Measurements from ENCODE around the gene RPS21. TPM values are rescaled to one million over a fixed set of nuclear protein-coding genes. Genes with fewer than 3 reads are reported as not detected.

Gene RPS21
- total RNA-seq, 2 experiments from 2014 or later: 3,015 to 3,210 TPM

DNA sequence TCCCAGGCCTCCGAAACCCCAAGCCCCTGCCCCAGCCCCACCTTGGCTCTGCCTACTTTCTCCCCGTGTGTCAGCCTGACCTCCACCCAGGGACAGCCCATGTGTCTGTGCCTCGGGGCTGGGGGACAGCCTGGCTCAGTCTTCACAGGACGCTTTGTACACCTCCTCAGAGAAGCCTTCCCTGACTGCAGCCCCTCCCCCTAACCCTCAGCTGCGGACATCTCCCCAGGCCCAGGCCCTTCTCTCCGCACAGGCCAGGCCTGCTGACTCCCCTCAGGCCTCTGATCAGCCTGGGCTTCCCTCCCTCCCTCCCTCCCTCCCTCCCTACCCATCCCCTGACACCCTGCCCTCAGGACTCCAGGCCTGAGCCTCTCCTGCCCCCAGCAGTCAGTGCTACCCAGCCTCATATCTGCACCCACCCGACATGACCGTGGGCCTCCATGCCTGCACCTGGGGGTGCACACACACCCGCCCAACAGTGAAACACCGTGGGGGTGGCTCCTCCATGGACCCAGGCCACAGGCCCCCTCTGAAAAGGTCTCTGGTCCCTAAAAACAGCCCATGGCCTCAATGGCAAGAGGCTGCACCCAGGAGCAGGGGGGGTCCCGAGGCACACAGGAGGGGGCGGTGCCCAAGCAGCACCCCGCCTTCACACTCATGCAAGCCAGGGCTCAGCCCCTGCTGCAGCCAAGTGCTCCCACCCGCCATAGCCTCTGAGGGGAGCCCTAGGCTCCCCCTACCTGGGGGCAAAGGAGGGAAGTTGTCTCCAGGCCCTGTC, 32.7 kb upstream of the RPS21 start:
- H3K9me3 Mint-ChIP-seq: no peaks in the 10 kb centered on the region
- H3K4me3 Mint-ChIP-seq: no peak overlapping the region
- Histone ChIP-seq H3K9me3 (ENCODE audit: control insufficient read depth in 1 of 2, insufficient read depth in 1 of 2, low read length in 2 of 2) (peaks cover 0 to 6% of the 10 kb centered on the region in 2 experiments), H3K4me1 (ENCODE audit: insufficient read depth, low read length) (no peaks in the 10 kb centered on the region), H3K4me3 (ENCODE audit: low read length) (no peak overlapping the region), H3K27me3 (ENCODE audit: control insufficient read depth in 1 of 2, insufficient read depth in 2 of 2, low read length in 2 of 2) (peaks cover 5 to 8% of the 10 kb centered on the region in 2 experiments), H3K36me3 (ENCODE audit: insufficient read depth, low read length) (no peaks in the 10 kb centered on the region), H3K27ac (ENCODE audit: low read depth in 1 of 2, low read length in 2 of 2) (no peak overlapping the region)
- TF ChIP-seq CTCF (IDR thresholded peaks at IDR 0.05): no peak
- DNase-seq: no peak
- ChIA-PET CTCF (no interaction called here), POLR2A (no interaction called here)
- no peak for ATAC-seq (ENCODE audit: poor library complexity)
- H3K27me3 Mint-ChIP-seq: no peaks in the 10 kb centered on the region
- H3K4me1 Mint-ChIP-seq (ENCODE audit: low read depth): no peaks in the 10 kb centered on the region
- no peaks in the 10 kb centered on the region for H3K36me3 Mint-ChIP-seq (ENCODE audit: low read depth)
- H3K27ac Mint-ChIP-seq: no peak overlapping the region
- intact Hi-C loops (cut with DNase I, micrococcal nuclease): no loop called here

DNA sequence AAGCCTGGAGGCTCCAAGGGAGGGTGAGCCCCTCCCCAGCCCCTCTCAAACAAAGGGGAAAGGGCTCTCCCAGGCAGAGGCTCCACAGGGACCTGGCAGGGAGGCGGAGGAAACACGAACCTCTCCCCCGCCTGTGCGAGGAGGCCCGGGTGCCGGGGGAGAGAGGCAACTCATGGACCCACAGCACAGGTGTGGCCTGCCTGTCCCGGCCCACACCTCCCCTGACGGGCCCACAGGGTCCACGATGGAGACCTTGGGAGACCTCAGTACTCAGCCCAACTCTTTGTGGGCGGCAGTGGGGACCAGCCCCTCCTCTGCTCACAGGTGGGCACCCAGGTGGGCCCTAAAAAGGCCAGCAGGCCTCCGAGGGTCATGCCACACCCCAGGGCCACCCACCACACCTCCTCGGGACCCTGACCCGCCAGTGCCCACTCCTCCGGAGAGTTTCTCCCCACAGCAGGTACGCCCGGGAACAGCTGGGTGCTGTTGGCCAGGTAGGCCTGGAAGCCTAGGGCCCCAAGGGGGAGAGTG, 32.0 kb upstream of the RPS21 start:
- ATAC-seq (ENCODE audit: poor library complexity) (no peak), DNase-seq (no peak)
- no peaks in the 10 kb centered on the region for H3K36me3 Mint-ChIP-seq (ENCODE audit: low read depth)
- intact Hi-C loops (cut with DNase I, micrococcal nuclease): no loop called here
- CTCF ChIA-PET: no interaction called here
- peaks cover 0 to 7% of the 10 kb centered on the region in 2 experiments for H3K9me3 ChIP-seq (ENCODE audit: control insufficient read depth in 1 of 2, insufficient read depth in 1 of 2, low read length in 2 of 2)
- H3K36me3 ChIP-seq (ENCODE audit: insufficient read depth, low read length): no peaks in the 10 kb centered on the region
- H3K4me1 Mint-ChIP-seq (ENCODE audit: low read depth): no peaks in the 10 kb centered on the region
- no peak overlapping the region for H3K4me3 Mint-ChIP-seq
- H3K9me3 Mint-ChIP-seq: no peaks in the 10 kb centered on the region
- POLR2A ChIA-PET: no interaction called here
- H3K4me1 ChIP-seq (ENCODE audit: insufficient read depth, low read length): no peaks in the 10 kb centered on the region
- no peak overlapping the region for H3K27ac ChIP-seq (ENCODE audit: low read depth in 1 of 2, low read length in 2 of 2)
- TF ChIP-seq CTCF (IDR thresholded peaks at IDR 0.05): no peak
- no peak overlapping the region for H3K27ac Mint-ChIP-seq
- H3K27me3 Mint-ChIP-seq: no peaks in the 10 kb centered on the region
- no peak overlapping the region for H3K4me3 ChIP-seq (ENCODE audit: low read length)
- H3K27me3 ChIP-seq (ENCODE audit: control insufficient read depth in 1 of 2, insufficient read depth in 2 of 2, low read length in 2 of 2): peaks cover 5 to 8% of the 10 kb centered on the region in 2 experiments

DNA sequence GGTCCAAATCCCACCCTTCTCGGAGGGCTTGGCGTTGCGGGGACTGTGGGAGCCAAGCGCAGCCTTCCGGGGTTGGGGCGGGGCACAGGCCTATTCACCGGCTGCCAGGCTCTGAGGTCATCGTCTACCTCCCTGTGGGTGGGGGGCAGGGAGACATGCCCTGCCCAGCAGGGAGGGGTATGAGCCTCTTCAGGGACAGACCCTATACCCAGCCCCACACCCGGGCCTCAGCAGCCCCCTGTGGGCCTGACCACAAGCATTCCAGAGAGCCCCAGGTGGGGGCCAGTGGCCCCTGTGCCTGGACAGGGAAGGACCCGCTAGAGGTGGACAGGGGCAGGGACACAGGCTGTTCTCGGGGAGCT, 31.4 kb upstream of the RPS21 start:
- ATAC-seq (ENCODE audit: poor library complexity): no peak
- no peak for TF ChIP-seq CTCF (IDR thresholded peaks at IDR 0.05)
- intact Hi-C loops (cut with DNase I, micrococcal nuclease): no loop called here
- ChIA-PET POLR2A (no interaction called here), CTCF (no interaction called here)
- Mint-ChIP-seq H3K27me3 (no peaks in the 10 kb centered on the region), H3K27ac (no peak overlapping the region), H3K4me3 (no peak overlapping the region), H3K9me3 (no peaks in the 10 kb centered on the region), H3K36me3 (ENCODE audit: low read depth) (no peaks in the 10 kb centered on the region), H3K4me1 (ENCODE audit: low read depth) (no peaks in the 10 kb centered on the region)
- Histone ChIP-seq H3K4me1 (ENCODE audit: insufficient read depth, low read length) (no peaks in the 10 kb centered on the region), H3K4me3 (ENCODE audit: low read length) (no peak overlapping the region), H3K36me3 (ENCODE audit: insufficient read depth, low read length) (no peaks in the 10 kb centered on the region), H3K27ac (ENCODE audit: low read depth in 1 of 2, low read length in 2 of 2) (no peak overlapping the region), H3K27me3 (ENCODE audit: control insufficient read depth in 1 of 2, insufficient read depth in 2 of 2, low read length in 2 of 2) (peaks cover 5 to 8% of the 10 kb centered on the region in 2 experiments), H3K9me3 (ENCODE audit: control insufficient read depth in 1 of 2, insufficient read depth in 1 of 2, low read length in 2 of 2) (peaks cover 0 to 7% of the 10 kb centered on the region in 2 experiments)
- no peak for DNase-seq
